GM12878 (cell line): Measurements from ENCODE around the gene TPRN.

Experiments used
- ASH2L ChIP-seq: fragments of 300-600, 200-600 bp; sonication (generic); IDR thresholded peaks from 2 replicates; pipeline ENCODE4 v1.6.1; 2017; ENCODE audit warnings: low read depth, mild to moderate bottlenecking, borderline replicate concordance
- HDAC2 ChIP-seq: fragments of 200-600 bp; sonication (generic); IDR thresholded peaks from 2 replicates; pipeline ENCODE4 v1.6.1; 2017
- JUNB ChIP-seq: IDR thresholded peaks from 2 replicates; pipeline ENCODE4 v1.6.1; 2016; ENCODE audit warnings: antibody characterized with exemption, mild to moderate bottlenecking
- MAX ChIP-seq: IDR thresholded peaks from 2 replicates; pipeline ENCODE4 v1.6.1; 2012; ENCODE audit warnings: low read depth, low read length, improper control_type of control experiment
- POLR2A ChIP-seq: IDR thresholded peaks from 2 replicates; pipeline ENCODE4 v1.6.1; 2011; ENCODE audit warnings: low read depth, mild to moderate bottlenecking, low read length

GRCh38 chr9:137188490-137189296 lies 11.8 kb downstream of the TPRN start, which contains the start of the genes ANAPC2 and SSNA1:
- TF ChIP-seq ASH2L = no peak
- TF ChIP-seq POLR2A = peak; percentile 95
- TF ChIP-seq HDAC2 = 0 out of 2 replicates have a peak, but pooled peaks have one; percentile 11
- peak; percentile 94 for TF ChIP-seq MAX
- no peak for TF ChIP-seq JUNB
